ENCODE results near the gene IL22RA1.

DNA sequence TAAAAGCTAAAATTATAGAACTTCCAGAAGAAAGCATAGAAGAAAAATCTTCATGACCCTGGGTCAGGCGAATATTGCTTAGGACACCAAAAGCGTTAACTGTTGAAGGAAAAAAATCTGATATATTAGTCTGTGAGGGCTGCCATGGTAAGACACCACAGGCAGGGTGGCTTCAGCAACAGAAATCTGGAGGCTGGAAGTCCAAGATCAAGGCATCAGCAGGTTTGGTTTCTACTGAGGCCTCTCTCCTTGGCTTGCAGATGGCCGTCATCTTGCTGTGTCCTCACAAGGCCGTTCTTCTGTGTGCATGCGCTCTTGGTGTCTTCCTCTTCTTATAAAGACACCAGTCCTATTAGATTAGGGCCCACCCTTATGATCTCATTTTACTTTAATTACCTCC is 29.7 kb upstream of the IL22RA1 start:
- TF ChIP-seq, protein P1, sequence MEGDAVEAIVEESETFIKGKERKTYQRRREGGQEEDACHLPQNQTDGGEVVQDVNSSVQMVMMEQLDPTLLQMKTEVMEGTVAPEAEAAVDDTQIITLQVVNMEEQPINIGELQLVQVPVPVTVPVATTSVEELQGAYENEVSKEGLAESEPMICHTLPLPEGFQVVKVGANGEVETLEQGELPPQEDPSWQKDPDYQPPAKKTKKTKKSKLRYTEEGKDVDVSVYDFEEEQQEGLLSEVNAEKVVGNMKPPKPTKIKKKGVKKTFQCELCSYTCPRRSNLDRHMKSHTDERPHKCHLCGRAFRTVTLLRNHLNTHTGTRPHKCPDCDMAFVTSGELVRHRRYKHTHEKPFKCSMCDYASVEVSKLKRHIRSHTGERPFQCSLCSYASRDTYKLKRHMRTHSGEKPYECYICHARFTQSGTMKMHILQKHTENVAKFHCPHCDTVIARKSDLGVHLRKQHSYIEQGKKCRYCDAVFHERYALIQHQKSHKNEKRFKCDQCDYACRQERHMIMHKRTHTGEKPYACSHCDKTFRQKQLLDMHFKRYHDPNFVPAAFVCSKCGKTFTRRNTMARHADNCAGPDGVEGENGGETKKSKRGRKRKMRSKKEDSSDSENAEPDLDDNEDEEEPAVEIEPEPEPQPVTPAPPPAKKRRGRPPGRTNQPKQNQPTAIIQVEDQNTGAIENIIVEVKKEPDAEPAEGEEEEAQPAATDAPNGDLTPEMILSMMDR (IDR thresholded peaks at IDR 0.05), result no peak
- TF ChIP-seq ZFX (IDR thresholded peaks at IDR 0.05; ENCODE audit: borderline replicate concordance), result no peak

Measured in 22Rv1 (cell line).